Retinal pigment epithelial cell (primary cell): ENCODE results near the gene SELENOI.

Experiments used
- DNase-seq: peaks from one replicate; pipeline ENCODE4 v3.0.0-alpha.2; 2010; ENCODE audit warnings: low read depth
- H3K4me3 ChIP-seq: 2 replicates; pipeline ENCODE4 v1.5.1; 2011; ENCODE audit warnings: mild to moderate bottlenecking, low read length, control low read depth, moderate library complexity
- TF ChIP-seq, protein P1 (sequence below): conservative IDR thresholded peaks from 2 replicates; pipeline ENCODE4 v1.5.1; 2011; ENCODE audit warnings: low read depth, low read length, control low read depth, inconsistent platforms

The SELENOI gene

DNA sequence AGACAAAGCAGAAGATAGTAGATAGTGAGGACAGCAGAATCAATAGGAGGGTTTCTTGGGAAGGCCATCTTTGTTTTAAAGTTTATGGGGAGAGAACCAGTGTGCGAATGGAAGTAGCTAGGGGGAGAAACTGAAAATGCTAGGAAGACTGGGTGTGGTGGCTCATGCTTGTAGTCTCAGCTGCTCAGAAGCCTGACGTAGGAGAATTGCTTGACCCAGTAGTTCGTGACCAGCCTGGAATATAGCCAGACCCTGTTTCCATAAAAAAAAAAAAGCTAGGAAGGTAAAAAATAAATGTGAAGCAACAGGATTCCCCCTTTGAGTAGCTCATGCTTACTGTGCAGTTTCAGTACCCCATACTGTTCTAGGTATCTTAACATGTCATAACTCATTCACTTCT lies 36.6 kb downstream of the SELENOI start:
- no peak for DNase-seq
- H3K4me3 ChIP-seq: no peak overlapping the region
- TF ChIP-seq, protein P1, sequence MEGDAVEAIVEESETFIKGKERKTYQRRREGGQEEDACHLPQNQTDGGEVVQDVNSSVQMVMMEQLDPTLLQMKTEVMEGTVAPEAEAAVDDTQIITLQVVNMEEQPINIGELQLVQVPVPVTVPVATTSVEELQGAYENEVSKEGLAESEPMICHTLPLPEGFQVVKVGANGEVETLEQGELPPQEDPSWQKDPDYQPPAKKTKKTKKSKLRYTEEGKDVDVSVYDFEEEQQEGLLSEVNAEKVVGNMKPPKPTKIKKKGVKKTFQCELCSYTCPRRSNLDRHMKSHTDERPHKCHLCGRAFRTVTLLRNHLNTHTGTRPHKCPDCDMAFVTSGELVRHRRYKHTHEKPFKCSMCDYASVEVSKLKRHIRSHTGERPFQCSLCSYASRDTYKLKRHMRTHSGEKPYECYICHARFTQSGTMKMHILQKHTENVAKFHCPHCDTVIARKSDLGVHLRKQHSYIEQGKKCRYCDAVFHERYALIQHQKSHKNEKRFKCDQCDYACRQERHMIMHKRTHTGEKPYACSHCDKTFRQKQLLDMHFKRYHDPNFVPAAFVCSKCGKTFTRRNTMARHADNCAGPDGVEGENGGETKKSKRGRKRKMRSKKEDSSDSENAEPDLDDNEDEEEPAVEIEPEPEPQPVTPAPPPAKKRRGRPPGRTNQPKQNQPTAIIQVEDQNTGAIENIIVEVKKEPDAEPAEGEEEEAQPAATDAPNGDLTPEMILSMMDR: no peak

DNA sequence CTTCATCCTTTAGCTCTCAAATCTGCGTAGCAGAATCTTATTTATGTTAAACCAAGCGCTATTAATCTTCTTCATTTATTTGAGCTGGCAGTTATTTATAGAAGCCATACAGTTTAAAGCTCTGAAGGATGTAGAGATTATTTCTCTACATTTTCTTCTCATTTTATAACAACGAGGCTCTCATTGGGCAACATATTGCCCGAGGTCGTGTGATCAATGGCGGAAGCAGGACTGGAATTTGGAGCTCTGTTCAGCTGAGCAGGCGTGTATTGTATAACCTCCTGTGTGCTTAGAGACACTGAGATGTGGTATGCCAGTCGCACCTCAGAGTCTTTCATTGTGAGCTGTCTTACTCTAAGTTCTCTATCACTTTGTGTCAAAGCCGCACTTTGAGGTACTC lies 38.2 kb downstream of the SELENOI start:
- H3K4me3 ChIP-seq: no peak overlapping the region
- TF ChIP-seq, protein P1: no peak
- no peak for DNase-seq

DNA sequence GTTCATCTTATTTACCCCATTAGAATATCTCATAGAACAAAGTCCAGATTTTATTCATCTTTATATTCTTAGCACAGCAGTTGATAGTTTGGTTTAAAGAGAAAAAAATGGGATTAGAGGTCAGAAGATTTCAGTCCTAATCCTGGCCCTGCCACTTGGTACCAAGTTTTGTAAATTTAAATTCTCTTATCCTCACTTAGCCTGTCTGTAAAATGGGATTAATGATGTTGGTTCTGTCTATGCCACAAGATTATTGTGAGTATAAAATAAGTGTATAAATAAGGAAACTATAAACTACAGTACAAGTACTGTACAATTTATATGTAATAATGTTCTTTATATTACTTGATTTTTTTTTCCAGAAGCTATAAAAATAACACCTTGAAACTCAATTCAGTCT lies 38.7 kb downstream of the SELENOI start:
- DNase-seq: no peak
- no peak overlapping the region for H3K4me3 ChIP-seq
- TF ChIP-seq, protein P1: no peak

- DNase-seq: no peak
- TF ChIP-seq, protein P1: no peak
- H3K4me3 ChIP-seq: no peak overlapping the region
Observed at GRCh38 chr2:26387189-26387588, 41.2 kb downstream of the SELENOI start.

- TF ChIP-seq, protein P1: no peak
- no peak for DNase-seq
- no peak overlapping the region for H3K4me3 ChIP-seq
Observed at GRCh38 chr2:26394694-26395093, 48.8 kb downstream of the SELENOI start.

- TF ChIP-seq, protein P1: no peak
Observed at GRCh38 chr2:26395394-26395793, 49.5 kb downstream of the SELENOI start.

GRCh38 chr2:26396734-26397298 lies 50.9 kb downstream of the SELENOI start:
- no peak overlapping the region for H3K4me3 ChIP-seq
- TF ChIP-seq, protein P1: no peak
- DNase-seq: no peak

More at GRCh38 chr2:26395394-26395793, 49.5 kb downstream of the SELENOI start:
- no peak for DNase-seq
- no peak overlapping the region for H3K4me3 ChIP-seq
